ENCODE results near the gene KCNB1.

The KCNB1 gene

GRCh38 chr20:49482621-49483017 lies at the start of gene KCNB1:
Gene KCNB1, minus strand, starts transcription at chr20:49482668. Its CDS starts 188 bp downstream, at chr20:49482480.
- DNase-seq (ENCODE audit: low read depth), result no peak
- peak within 1 kb of the TSS; percentile 30 for H3K4me3 ChIP-seq (ENCODE audit: low read depth, low read length)

- no peak for DNase-seq (ENCODE audit: low read depth)
- H3K4me3 ChIP-seq (ENCODE audit: low read depth, low read length), result no peak overlapping the region
These were observed 47.0 kb upstream of the KCNB1 start for GRCh38 chr20:49529470-49529869.

- H3K4me3 ChIP-seq (ENCODE audit: low read depth, low read length), result no peak overlapping the region
- DNase-seq (ENCODE audit: low read depth), result no peak
These were observed 44.1 kb upstream of the KCNB1 start for GRCh38 chr20:49526568-49526967.

- no peak overlapping the region for H3K4me3 ChIP-seq (ENCODE audit: low read depth, low read length)
These were observed 43.6 kb upstream of the KCNB1 start for GRCh38 chr20:49526056-49526455.

GRCh38 chr20:49523767-49524360 lies 41.4 kb upstream of the KCNB1 start:
- no peak for DNase-seq (ENCODE audit: low read depth)
- no peak overlapping the region for H3K4me3 ChIP-seq (ENCODE audit: low read depth, low read length)

More at GRCh38 chr20:49526056-49526455, 43.6 kb upstream of the KCNB1 start:
- no peak for DNase-seq (ENCODE audit: low read depth)

GRCh38 chr20:49521356-49521755 lies 38.9 kb upstream of the KCNB1 start:
- no peak for DNase-seq (ENCODE audit: low read depth)
- no peak overlapping the region for H3K4me3 ChIP-seq (ENCODE audit: low read depth, low read length)

GRCh38 chr20:49519777-49520359 lies 37.4 kb upstream of the KCNB1 start:
- DNase-seq (ENCODE audit: low read depth), result no peak
- no peak overlapping the region for H3K4me3 ChIP-seq (ENCODE audit: low read depth, low read length)

GRCh38 chr20:49519212-49519712 lies 36.8 kb upstream of the KCNB1 start:
- H3K4me3 ChIP-seq (ENCODE audit: low read depth, low read length), result no peak overlapping the region
- no peak for DNase-seq (ENCODE audit: low read depth)

GRCh38 chr20:49518576-49518975 lies 36.1 kb upstream of the KCNB1 start:
- no peak overlapping the region for H3K4me3 ChIP-seq (ENCODE audit: low read depth, low read length)
- DNase-seq (ENCODE audit: low read depth), result no peak

- no peak overlapping the region for H3K4me3 ChIP-seq (ENCODE audit: low read depth, low read length)
- DNase-seq (ENCODE audit: low read depth), result no peak
These were observed 35.3 kb upstream of the KCNB1 start for GRCh38 chr20:49517805-49518100.

GRCh38 chr20:49516916-49517804 lies 34.7 kb upstream of the KCNB1 start:
- no peak overlapping the region for H3K4me3 ChIP-seq (ENCODE audit: low read depth, low read length)
- no peak for DNase-seq (ENCODE audit: low read depth)

- DNase-seq (ENCODE audit: low read depth), result no peak
These were observed 33.1 kb upstream of the KCNB1 start for GRCh38 chr20:49515586-49515985.

GRCh38 chr20:49513517-49513916 lies 31.0 kb upstream of the KCNB1 start:
- no peak for DNase-seq (ENCODE audit: low read depth)
- no peak overlapping the region for H3K4me3 ChIP-seq (ENCODE audit: low read depth, low read length)

More at GRCh38 chr20:49515586-49515985, 33.1 kb upstream of the KCNB1 start:
- H3K4me3 ChIP-seq (ENCODE audit: low read depth, low read length), result no peak overlapping the region

- no peak for DNase-seq (ENCODE audit: low read depth)
- no peak overlapping the region for H3K4me3 ChIP-seq (ENCODE audit: low read depth, low read length)
These were observed 30.5 kb upstream of the KCNB1 start for GRCh38 chr20:49513009-49513408.

- H3K4me3 ChIP-seq (ENCODE audit: low read depth, low read length), result no peak overlapping the region
- no peak for DNase-seq (ENCODE audit: low read depth)
These were observed 29.5 kb upstream of the KCNB1 start for GRCh38 chr20:49511788-49512525.

GRCh38 chr20:49510562-49511122 lies 28.2 kb upstream of the KCNB1 start:
- peak; percentile 71 for DNase-seq (ENCODE audit: low read depth)
- H3K4me3 ChIP-seq (ENCODE audit: low read depth, low read length), result no peak overlapping the region

- H3K4me3 ChIP-seq (ENCODE audit: low read depth, low read length), result no peak overlapping the region
- DNase-seq (ENCODE audit: low read depth), result peak; percentile 7
These were observed 26.1 kb upstream of the KCNB1 start for GRCh38 chr20:49508435-49509199.

GRCh38 chr20:49507741-49508434 lies 25.4 kb upstream of the KCNB1 start:
- no peak for DNase-seq (ENCODE audit: low read depth)
- no peak overlapping the region for H3K4me3 ChIP-seq (ENCODE audit: low read depth, low read length)

Measured in skeletal muscle cell (primary cell).